GM19025 (cell line): ENCODE data around the gene CTIF.

Experiments used
- ATAC-seq: cut with Tn5 transposase; IDR thresholded peaks from one replicate; pipeline ENCODE4 v1.9.1; 2021; ENCODE audit warnings: mild to moderate bottlenecking, low read depth, moderate library complexity; ENCODE audit not compliant: unreplicated experiment

The CTIF gene

DNA sequence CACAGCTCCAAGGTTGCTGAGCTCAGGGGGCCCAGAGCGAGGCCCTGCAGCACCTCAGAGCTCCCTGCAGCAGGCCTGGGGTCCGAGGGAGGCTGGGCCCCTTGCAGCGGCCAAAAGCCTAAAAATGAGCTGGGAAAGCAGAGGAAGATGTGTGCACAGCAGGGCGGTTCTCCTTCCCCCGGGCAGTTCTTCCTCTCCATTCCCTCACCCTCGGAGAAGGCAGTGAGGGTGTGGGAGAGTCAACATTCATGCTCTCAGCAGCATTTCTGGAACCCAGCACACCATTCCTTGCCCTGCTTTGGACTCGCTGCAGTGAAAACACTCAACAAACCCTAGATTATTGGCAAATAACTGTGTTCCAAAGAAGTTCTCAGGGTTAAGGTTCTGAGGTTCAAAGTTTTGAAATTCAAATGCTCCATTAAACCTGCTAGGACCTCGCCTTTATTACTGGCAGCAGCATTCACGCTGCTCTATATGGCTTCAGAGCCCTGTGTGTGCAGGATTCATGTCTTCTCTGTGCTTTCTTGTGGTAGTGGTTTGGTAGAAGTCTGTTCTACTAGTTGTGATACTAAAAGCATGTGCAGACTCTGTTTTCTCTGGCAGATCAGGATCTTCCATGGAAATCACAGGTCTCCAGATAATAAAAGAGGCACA is 79.1 kb downstream of the CTIF start:
- ATAC-seq, result no peak

DNA sequence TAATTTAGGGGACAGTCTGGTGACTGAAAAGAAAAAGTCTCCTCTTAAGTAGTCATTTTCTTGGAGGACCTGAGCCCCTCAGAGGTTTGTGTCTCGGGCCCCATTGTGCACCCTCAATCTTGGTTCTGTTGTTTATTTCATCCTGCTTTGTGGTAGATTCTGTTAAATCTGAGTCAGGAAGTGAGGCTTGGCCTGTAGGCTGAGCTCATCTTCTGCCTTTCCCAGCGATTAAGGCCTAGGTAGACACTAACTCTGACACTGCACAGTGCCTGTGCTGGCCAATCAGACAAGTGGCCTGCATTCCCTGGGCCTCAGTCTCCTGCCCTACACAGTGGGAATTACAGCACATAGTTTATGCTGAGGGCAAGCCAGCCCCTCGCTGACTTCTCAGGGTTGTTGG is 80.2 kb downstream of the CTIF start:
- no peak for ATAC-seq

DNA sequence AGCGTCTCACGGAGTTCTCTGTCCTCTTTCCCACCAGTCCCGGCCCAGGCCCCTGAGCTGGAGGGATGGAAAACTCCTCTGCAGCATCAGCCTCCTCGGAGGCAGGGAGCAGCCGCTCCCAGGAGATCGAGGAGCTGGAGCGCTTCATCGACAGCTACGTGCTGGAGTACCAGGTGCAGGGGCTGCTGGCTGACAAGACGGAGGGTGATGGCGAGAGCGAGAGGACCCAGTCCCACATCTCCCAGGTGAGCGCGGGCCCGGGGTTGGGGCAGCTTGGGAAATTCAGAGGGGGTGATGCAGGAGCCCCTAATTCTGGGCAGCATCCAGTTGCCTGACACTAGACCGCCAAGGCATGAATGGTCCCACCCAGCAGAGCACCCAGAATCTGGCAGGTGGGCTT is 80.7 kb downstream of the CTIF start:
- ATAC-seq, result no peak

DNA sequence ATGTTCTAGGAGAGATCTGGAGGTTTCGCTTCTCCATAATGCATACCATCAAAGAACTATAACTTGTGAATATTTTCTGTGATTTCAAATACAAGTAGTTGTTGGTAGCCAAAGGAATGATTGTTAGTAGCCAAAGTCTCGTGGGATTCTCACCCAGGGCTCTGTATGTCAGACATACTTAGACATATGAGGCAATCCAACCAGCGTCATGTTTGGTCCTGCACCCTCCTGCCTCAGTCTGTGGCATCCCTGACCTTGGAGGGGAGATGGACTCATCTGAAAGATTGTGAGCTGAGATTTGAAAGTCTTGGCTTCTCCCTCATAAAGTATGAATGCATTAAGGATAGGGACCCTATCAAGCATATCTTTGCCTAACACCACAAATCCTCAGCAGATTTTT is 81.2 kb downstream of the CTIF start:
- no peak for ATAC-seq

DNA sequence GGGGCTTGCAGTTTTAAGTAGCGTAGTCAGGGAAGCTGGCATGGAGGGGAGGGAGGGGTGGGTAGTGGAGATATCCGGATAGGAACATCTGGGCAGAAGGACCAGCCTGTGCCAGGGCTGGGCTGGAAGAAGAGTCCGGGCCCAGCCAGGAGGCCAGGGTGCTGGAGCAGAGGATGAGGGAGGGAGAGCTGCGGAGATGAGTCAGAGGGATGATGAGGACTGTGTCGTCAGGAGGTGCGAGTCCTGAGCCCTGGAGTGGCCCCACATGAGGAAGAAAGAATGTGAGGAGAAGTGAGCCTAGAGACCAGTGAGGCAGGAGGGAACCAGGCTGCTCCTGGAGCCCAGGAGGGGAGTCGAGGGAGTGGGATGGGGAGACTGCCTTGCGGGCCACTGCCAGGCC is 82.4 kb downstream of the CTIF start:
- no peak for ATAC-seq

DNA sequence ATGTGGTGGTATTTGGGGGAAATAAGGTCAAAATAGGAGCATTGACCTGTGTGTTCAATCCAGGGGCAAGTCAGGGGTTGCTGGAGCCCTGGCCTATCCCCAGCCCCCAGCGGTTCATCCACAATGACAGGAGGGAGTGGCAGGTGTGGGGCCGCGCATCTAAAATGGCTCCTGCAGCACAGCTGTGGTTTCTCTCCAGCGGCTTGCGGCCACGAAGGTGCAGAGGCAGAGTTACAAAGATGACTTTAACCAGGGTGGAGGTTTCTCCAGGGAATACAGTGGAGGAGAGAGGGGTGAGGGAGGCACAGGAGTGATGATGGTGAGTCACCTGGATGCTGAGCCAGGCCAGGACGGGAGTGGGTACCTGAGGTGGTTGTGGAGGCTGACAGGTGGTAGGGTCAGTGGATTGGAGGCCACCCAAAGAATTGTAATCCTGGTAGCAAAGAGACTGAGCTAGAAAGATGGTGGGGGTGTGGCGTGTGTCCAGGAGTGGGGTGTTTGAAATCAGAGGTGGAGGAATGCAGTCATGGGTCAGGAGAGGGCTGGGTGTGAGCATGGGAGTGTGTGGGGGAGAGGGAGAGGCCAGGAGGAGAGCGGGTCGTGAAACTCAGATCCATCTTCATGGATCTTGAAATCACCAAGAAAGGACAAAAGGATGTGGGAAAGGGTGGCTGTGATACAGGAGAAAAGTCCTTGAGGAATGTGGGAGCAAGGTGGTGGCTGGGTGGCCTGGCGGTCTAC is 83.2 kb downstream of the CTIF start:
- no peak for ATAC-seq

DNA sequence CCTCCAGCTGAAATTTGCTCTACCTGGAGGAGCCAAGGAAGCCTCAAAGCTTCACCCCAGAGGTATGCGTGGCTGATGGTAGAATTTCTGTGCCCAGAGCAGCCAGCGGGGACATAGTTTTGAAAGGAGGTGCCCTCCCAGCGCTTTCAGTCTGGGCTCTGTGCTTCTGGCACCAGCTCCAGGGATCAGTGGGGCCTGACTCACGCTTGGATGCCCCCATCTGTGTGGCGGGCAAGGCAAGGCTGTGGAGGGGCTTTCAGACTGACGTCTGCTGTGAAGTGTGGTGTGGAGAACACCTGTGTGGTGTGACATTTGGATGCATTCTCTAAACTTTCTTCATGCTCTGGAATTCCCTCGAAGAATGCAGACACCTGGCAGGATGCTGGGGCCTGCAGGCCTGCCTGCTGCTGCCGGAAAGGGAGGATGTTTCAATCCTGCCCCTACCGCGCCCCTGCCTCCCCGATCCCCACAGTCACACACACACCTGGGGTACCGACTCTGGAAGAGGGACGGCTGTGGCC is 84.1 kb downstream of the CTIF start:
- ATAC-seq, result no peak

DNA sequence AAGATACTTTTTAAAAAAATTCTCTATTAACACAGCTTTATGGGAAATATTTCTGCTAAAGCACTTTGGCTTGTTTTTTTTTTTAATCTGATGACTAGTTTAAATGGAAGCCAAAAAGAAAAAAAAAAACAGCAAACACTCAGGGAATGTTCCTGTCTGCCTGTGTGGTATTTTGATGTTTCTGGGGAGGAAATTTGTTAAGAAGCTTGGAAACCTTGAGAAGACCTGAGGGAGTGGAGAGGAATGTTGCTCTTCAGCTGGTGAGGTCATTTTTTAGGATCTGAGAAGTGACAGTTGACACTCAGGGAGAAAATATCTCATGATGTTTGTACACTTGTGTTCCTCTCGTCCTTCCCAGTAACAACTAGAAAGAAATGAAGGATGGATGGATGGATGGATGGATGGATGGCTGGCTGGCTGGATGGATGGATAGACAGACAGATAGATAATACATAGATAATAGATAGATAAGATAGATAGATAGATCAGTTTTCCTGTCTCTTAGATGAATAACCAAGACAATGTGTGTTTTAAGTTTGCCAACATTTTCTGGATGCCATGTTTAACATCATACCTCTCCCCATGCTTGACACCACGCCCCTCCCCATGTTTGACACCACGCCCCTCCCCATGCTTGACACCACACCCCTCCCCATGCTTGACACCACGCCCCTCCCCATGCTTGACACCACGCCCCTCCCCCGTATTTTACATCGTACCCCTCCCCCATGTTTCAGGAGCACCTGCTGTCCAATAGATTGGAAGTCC is 84.8 kb downstream of the CTIF start:
- ATAC-seq, result no peak

DNA sequence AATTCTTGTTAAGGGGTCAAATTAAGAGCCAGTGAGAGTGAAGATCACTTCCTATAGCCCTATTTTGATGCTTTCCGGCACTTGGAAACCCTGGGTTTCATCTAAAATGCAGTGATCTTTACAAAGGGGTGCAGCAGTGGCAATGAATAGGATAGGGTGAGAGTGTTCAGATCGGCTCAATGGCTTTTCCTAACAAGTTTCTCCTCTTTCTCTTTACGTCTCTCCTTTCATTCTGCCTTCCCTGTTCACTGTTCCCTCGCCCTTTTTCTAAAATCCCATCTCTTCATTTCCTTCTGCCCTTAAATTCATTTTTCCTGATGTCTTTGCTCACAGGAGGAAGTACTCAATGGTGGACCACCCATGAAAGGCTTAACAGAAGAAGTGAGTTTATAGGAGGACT is 86.0 kb downstream of the CTIF start:
- ATAC-seq, result no peak

DNA sequence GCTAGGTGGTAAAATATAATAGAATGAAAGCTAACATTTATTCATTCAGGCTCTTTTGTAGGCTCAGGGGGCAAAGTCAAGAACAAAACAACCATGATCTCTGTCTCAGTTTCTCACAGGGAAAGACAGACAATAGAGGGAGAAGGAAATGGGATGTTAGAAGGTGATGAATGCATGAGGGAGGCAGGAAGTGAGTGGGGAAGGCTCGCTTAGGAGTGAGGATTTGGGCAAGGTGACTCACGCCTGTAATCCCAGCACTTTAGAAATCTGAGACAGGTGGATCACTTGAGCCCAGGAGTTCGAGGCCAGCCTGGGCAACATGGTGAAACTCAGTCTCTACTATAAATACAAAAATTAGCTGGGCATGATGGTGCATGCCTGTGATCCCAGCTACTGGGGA is 88.4 kb downstream of the CTIF start:
- no peak for ATAC-seq

DNA sequence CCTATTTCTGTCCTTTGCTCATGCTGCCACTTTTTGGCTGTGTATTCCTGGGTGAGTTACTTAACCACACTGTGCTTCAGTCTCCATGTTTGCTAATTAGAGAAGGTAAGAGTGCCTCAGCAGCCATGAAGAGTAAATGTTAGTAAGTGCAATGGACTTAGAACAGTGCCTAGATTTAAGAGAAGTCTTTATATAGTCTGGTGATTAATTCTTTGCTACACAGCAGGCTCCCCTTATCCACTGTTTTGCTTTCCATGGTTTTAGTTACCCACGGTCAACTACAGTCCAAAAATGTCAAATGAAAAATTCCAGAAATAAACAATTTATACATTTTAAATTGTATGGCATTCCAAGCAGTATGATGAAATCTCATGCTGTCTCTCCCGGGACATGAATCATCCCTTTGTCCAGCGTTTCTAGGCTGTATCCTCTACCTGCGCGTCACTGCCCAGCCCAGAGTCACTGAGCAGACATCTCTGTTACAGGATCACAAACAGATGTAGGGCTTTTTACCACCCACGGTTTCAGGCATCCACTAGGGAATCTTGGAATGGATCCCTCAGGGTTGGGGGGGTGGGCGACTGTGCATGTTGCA is 91.0 kb downstream of the CTIF start:
- ATAC-seq, result no peak

DNA sequence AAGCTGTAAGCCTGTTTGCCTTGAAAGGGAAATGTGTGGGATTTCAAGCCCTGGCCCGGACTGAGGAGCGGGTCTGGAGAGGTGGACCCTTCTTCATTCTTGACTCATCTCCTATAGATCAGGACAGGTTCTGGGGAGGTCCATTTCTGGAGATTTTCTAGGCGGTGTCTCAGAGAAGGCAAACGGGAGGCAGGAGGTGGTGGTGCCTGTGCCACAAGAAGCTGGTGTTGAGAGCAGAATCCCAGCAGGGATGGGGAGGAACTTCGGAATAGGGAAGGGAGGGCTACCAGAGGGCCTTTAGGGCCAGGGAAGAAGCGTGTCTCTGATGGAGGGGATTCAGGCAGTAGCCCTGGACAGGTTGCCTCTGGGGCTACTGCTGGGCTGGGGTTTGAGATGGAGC is 93.0 kb downstream of the CTIF start:
- ATAC-seq, result no peak

DNA sequence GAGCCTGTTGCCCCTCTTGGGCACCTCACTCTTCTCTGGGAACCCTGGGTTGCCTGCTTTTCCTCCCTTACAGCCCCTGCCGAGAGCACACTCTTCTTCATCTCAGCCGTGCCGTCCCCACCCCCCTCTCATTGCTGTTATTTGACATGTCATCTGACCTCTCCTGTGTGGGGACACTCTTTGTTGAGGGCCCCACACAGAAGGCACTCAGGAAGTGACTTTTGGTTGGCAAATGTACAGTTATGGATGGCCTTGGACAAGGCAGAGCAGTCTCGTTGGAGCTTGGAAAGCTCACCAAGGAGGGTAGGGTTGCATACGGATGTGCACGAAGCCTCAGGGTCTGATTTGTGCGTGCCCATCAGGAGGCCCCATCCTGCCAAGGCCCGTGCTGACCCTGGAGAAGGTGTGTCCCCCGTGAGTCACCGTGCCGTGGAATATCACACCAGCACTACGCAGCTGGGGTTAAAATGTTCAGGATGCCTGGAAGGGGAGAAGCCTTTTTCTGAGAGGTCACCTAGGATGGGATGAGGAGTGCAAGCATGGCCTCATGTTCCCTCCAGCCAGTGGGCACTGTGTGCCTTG is 93.9 kb downstream of the CTIF start:
- ATAC-seq, result no peak

DNA sequence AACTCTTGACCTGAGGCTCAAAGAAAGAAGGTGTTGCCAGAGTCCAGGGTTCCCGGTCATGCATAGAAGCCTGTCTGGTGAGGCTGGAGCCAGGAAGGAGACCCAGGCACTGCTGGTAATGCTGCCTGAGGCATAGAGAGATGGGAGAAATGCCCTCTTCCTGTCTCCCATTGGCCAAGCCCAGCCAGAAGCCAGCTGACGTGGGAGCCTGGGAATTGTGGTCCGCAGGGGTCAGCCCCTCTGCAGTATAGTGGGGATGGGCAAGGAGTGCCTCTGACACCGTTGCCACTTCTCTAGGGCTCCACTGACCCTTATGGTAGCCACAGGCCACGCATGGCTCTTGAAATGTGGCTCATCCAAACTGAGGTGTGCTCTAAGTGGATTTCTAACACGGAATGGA is 95.7 kb downstream of the CTIF start:
- no peak for ATAC-seq

DNA sequence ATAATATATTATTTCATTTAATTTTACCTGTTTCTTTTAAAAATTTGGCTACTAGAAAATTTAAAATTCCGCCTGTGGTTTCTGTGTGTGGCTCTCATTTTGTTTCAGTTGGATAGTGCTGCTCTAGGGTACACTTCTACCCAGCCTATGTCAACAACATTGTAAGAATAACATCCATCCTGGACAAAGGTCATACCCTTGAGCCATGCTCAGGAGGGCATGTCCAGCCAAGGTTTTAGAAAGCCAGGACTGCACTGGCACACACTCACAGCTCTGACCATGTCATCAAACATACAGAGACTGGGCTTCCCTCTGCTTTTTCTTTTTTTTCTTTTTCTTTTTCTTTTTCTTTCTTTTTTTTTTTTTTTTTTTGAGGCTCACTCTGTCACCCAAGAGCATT is 96.1 kb downstream of the CTIF start:
- no peak for ATAC-seq

DNA sequence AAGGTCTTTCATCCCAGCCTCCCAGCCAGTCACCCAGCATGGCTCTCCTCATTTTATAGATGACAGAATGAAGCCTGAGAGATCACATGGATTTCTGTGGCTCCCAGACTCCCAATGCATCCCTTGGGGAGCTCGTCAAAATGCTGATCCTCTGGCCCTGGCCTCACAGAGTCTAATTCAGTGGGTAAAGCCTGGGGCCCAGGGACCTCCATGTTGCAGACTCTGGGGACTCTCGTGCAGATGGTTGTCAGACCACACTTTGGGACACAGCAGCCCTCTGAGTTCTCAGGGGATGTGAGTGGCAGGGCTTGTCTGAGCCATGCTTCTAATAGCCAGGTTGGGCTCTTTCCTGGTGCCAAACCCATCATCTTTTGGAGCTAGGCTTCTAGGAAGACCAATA is 97.0 kb downstream of the CTIF start:
- no peak for ATAC-seq

DNA sequence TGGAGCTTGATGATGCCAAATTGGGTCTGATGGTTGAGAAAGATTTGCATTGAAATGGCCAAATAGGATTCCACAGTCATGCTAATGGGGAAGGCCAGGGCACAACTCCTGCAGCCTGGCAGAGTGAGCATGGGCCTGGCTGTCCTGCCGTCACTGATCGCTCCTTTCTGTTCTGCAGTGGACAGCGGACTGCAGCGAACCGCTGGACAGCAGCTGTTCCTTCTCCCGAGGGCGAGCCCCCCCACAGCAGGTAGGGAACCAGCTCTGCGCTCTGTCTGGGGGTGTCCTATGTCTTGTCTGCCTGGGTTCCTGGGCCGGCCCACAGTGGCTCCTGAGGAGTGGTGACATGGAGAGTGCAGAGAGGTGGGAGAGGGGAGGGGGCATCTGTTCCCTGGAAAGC is 97.6 kb downstream of the CTIF start:
- no peak for ATAC-seq

DNA sequence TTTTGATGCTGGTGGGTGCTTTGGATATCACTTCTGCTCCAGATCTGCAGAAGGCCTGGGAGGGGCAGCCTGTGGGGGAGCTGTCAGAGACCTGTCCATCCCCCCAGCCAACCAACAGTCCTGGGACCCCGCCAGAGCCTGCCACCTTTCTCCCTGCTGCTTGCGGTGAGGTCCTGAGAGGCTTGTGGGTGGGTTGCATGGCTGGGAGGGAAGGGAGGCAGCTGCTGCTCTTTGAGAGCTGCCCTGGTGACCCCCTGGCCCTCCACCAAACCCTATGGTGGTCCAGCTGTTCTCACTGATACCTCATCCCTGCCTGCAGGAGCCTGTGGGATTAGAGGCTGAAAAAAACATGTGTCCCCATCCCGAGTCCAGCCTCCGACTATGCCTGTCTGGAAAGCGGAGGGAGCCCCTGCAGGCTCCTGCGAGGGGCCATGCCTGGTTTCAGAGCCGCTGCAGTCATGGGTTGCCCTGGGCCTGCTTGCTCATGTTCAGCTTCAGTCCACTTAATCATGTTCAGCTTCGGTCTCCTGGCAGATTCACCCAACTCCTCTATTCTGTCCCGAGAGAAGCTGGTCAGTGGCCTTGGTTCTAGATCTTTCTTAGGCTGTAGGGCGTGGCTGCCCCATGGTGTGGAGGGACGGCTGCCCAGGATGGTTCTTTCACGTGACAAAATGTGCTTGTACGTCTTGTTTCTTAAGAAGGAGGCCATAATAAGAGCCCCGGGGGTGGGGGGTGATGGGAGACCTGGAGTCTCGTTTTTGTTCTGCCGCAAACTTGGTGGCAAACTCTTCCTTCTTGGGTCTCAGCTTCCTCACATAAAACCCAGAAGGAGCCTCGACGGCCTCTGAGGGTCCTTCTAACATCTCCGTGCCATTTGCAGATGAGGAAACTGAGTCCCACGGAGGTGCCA is 98.5 kb downstream of the CTIF start:
- no peak for ATAC-seq

DNA sequence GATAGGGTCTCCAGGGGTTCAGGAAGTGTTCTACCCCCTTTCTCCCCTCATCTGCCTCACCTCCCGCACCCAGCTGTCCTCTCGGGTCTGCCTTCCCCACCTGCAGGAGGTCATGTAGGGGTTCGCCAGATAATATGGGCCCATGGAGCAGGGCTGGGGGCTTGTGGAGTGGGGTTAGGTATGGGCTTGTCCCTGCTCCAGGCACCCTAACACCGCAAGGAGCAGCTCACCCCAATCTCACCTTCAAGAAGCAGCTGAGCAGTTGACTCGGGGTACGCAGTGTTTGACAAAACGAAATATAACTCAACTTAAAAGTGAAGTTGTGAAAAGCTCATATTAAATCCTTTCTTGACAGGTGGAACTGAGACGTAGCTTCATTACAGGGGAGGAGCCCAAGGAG is 99.6 kb downstream of the CTIF start:
- ATAC-seq, result no peak
